HG03520 (cell line): ENCODE results near the gene CITED1.

Source experiments
- ATAC-seq: cut with Tn5 transposase; IDR thresholded peaks from one replicate; pipeline ENCODE4 v1.9.1; 2021; ENCODE audit warnings: mild to moderate bottlenecking, moderate library complexity; ENCODE audit not compliant: unreplicated experiment

CITED1 gene

GRCh38 chrX:72271812-72272211 lies 33.9 kb downstream of the CITED1 start:
- ATAC-seq: no peak

DNA sequence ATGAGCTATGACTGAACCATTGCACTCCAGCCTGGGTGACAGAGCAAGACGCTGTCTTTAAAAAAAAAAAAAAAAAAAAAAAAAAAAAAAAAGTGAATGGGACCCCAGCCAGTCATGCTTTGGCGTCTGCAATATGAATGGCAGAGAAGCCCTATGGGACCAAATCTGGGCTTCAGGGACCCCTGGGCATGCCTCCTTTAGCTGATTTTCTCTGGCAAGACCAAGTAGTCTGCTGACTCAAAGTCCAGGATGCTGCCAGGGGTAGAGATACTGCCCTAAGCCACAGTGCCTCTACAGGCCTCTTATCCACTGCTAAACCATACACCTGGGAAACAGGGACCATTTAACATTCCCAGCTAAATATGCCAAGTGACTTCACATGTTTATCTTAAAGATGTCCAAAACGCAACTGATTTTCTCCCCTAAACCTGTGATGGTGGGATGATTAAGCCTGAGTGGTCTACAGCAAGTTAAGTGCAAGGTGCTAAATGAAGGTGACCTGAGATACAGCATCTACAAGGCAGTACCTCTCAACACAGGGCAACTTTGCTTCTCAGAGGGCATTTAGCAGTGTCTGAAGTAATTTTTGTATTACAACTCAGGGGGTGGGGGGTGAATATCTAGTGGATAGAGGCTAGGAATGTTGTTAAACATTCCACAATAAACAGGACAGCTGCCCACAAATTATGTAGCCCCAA lies 34.5 kb downstream of the CITED1 start:
- no peak for ATAC-seq

GRCh38 chrX:72270316-72270866 lies 35.3 kb downstream of the CITED1 start:
- ATAC-seq: no peak

GRCh38 chrX:72269671-72270251 lies 36.0 kb downstream of the CITED1 start:
- no peak for ATAC-seq

DNA sequence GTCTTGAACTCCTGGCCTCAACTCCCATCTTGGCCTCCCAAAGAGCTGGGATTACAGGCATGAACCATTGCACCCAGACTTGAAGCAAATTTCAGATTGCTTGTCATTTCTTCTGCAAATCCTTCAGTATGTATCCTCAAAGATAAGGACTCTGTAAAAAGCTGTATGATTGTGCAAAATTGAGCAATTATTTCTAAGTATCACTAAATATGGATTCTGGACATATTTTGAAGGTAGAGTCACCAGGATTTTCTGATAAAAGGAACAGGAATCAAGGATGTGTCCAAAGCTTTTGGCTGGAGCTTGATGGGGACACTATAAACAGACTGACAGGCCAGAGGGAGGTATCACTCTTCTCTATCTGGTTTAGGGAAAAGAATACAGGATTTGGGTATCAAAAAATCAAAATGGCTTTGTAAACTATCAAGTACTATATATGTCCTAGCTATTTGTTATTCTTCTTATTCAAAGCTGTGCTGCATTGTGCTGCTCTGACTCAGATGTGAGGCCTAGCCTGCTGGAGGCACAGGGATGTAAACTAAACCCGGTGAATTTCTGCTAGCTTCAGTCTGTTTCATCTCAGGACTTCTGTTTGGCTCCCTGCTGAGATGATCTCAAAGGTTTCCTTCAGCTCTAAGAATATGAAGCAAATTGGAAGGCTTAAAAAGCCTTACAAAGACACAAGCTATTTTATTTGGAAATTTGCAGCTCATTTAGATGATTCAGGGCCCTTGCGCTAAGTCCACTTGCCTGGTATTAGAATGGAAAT lies 36.9 kb downstream of the CITED1 start:
- ATAC-seq: no peak

GRCh38 chrX:72265263-72265662 lies 40.5 kb downstream of the CITED1 start:
- no peak for ATAC-seq

GRCh38 chrX:72262077-72262476 lies 43.6 kb downstream of the CITED1 start:
- ATAC-seq: no peak

DNA sequence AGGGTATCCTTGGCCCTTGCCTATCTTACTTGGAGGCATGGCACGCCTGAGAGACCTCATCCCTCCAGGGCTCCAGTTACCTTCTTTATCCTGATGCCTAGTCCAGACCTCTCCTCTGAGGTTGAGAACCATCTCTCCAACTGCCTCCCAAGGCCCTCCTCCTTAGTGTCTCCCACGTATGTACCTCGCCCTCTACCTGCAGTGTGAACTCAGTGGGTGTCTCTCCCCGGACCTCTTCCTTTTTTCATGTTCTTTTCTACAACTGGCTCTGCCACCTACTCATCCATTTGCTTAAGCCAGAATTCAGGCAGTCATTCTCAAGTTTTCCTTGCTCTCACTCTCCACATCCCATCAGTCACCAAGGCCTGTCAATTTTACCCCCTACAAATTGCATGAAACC lies 45.3 kb downstream of the CITED1 start:
- ATAC-seq: no peak

DNA sequence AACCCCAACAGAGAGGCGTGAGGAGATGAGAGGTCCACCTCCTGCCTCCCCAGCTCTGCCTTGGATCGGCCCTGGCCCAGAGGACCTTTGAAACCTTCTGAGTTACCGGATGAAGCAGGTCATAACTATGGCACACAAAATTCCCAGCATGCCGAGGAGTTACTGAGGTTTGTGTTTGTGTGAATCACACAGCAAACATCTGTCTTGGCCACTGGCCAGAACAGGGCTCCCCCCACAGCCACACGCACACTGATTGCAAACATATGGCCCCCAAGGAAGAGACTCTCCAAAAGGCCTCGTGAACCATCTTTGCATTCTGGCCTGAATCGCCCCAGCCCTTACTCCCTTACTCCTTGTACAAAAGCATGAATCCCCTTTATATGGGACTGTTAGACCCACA lies 47.5 kb downstream of the CITED1 start:
- ATAC-seq: no peak

DNA sequence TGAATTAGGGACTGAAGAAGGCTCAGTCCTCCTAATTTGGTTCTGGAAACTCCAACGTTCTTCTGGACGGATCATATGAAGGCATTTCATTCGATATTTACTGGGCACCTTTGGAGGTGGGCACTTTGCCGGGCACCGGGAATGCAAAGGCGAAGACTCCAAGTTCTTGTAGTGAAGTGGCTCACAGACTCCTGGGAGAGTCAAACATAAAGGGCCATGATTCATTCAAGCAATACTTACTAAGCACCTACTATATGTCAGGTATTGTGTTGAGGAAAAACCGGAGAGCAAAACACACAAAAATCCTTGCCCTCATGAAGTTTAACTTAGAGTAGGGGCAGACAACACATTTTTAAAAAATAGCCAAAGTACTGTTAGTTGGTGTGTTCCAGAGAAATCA lies 49.9 kb downstream of the CITED1 start:
- ATAC-seq: no peak

DNA sequence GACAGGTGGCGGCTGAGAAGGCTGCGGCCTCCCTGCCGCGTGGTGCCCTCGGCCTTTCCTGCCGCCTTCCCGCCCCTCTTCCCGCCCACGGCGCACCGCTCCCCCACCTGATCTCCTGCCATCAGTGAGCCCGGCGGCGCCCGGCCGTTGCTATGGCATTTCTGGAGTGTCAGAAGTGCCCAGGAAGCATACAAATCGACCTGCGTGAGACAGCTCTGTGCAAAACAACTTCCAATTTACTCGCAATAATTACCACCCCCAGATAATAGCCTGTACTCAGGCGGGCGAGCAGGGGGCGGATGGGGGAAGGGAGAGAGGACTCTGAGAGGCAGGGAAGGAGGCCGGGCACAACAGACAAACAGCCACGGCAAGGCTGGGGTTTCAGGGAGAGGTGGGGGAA lies 50.3 kb downstream of the CITED1 start:
- no peak for ATAC-seq

GRCh38 chrX:72254816-72255215 lies 50.9 kb downstream of the CITED1 start:
- ATAC-seq: no peak

DNA sequence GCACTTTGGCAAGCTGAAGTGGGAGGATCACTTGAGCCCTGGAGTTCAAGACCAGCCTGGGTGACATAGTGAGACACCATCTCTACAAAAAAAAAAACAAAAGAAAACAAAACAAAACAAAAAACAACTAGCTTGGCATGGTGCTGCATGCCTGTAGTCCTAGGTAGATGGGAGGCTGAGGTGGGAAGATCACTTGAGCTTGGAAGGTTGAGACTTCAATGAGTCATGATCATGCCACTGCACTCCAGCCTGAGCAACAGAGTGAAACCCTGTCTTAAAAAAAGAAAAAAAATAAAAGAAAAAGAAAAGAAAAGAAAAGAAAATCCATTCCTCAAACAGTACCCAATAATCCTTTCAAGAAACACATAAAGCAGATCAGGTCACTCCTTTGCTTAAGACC lies 52.0 kb downstream of the CITED1 start:
- no peak for ATAC-seq
